GM19043 (cell line): Measurements from ENCODE around the gene SPTSSB.
A peak's percentile ranks its signal among the peaks of the same experiment; 100 is the strongest.

Experiments
- ATAC-seq: cut with Tn5 transposase; IDR thresholded peaks from one replicate; pipeline ENCODE4 v1.9.1; 2021; ENCODE audit warnings: low read depth; ENCODE audit not compliant: unreplicated experiment

SPTSSB gene

GRCh38 chr3:161371441-161372320, at the start of gene SPTSSB:
Gene SPTSSB (minus strand): TSS chr3:161371517. CDS start chr3:161346323, 25,194 bp downstream.
- peak; percentile 36 for ATAC-seq

GRCh38 chr3:161420746-161421145, 49.4 kb upstream of the SPTSSB start:
- ATAC-seq: no peak

GRCh38 chr3:161419555-161420333, 48.4 kb upstream of the SPTSSB start:
- no peak for ATAC-seq

- ATAC-seq: no peak
These were observed 44.4 kb upstream of the SPTSSB start for GRCh38 chr3:161415506-161416231.

- ATAC-seq: peak; percentile 37
These were observed 43.6 kb upstream of the SPTSSB start for GRCh38 chr3:161414907-161415306.

- peak; percentile 48 for ATAC-seq
These were observed 42.5 kb upstream of the SPTSSB start for GRCh38 chr3:161413855-161414210.

GRCh38 chr3:161413127-161413854, 42.0 kb upstream of the SPTSSB start:
- peak; percentile 27 for ATAC-seq

GRCh38 chr3:161412123-161412522, 40.8 kb upstream of the SPTSSB start:
- no peak for ATAC-seq

- no peak for ATAC-seq
These were observed 38.5 kb upstream of the SPTSSB start for GRCh38 chr3:161409858-161410257.

- ATAC-seq: peak; percentile 42
These were observed 37.8 kb upstream of the SPTSSB start for GRCh38 chr3:161409069-161409468.

- ATAC-seq: no peak
These were observed 35.6 kb upstream of the SPTSSB start for GRCh38 chr3:161406594-161407555.

GRCh38 chr3:161405836-161406235, 34.5 kb upstream of the SPTSSB start:
- no peak for ATAC-seq

GRCh38 chr3:161405087-161405486, 33.8 kb upstream of the SPTSSB start:
- ATAC-seq: no peak

- no peak for ATAC-seq
These were observed 31.9 kb upstream of the SPTSSB start for GRCh38 chr3:161403251-161403650.

GRCh38 chr3:161401389-161401788, 30.1 kb upstream of the SPTSSB start:
- no peak for ATAC-seq

- ATAC-seq: no peak
These were observed 29.3 kb upstream of the SPTSSB start for GRCh38 chr3:161400650-161401049.

GRCh38 chr3:161395115-161396012, 24.0 kb upstream of the SPTSSB start:
- no peak for ATAC-seq

- ATAC-seq: peak; percentile 42
These were observed 22.5 kb upstream of the SPTSSB start for GRCh38 chr3:161393803-161394202.
